ENCODE results near the gene NEGR1.

DNA sequence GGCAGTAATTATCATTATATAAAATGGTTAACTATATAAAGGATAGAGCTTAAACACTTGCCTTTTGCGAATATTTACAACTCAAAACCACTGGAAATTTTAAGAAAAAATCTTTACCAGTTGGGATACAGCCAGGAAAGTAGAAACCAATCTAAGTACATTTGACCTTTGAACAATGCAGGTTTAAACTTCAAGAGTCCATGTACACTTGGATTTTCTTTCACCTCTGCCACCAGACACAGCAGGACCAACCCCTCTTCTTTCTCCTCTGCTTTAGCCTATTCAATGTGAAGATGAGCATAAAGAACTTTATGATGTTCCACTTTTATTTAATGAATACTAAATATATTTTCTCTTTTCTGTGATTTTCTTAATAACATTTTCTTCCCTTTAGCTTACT lies 361.1 kb downstream of the NEGR1 start:
- no peak for TF ChIP-seq POLR2AphosphoS5 (IDR thresholded peaks at IDR 0.05)
- no peak for TF ChIP-seq CTCF (IDR thresholded peaks at IDR 0.05 in 8 of 11, conservative IDR thresholded peaks at IDR 0.05 in 3 of 11)
